ENCODE data around the gene DNAAF2.
A peak's percentile ranks its signal among the peaks of the same experiment; 100 is the strongest.

The DNAAF2 gene

DNA sequence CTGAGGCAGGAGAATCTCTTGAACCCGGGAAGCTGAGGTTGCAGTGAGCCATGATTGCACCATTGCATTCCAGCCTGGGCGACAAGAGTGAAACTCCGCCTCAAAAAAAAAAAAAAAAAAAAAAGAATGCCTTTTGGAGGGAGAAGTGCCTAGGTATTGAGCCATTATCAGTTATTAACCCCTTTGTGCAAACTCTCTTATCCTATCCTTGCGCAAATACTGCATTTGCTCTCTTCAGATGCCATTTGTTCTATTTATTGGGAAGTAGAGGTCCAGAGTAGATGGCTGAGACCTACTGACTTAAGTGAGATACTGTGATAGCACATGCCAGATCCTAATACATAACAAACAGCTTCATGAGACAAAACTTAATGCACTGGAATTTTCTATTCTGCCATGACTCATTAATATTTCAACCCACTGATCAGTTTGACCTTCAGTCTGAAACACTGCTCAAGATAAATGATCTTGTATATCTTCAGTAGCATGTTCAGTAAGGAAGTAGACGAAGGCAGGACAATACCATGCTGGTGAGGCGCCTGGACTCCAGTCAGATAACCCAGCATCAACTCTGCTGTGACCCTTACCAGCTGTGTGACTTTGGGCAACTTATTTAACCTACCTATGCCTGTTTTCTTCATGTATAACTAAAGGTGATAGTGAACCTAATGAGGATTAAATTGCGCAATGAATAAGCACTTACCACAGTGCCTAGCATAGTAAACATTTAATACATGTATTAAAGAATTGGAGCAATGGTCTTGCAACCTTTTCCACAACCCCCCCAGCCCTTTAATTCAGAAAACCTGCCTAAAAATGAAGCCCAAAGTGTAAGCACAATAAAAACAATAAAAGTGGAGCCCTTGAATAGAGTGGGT is 5.7 kb upstream of the DNAAF2 start:
- POLR2A ChIA-PET = no interaction called here
- TF ChIP-seq, protein P1, sequence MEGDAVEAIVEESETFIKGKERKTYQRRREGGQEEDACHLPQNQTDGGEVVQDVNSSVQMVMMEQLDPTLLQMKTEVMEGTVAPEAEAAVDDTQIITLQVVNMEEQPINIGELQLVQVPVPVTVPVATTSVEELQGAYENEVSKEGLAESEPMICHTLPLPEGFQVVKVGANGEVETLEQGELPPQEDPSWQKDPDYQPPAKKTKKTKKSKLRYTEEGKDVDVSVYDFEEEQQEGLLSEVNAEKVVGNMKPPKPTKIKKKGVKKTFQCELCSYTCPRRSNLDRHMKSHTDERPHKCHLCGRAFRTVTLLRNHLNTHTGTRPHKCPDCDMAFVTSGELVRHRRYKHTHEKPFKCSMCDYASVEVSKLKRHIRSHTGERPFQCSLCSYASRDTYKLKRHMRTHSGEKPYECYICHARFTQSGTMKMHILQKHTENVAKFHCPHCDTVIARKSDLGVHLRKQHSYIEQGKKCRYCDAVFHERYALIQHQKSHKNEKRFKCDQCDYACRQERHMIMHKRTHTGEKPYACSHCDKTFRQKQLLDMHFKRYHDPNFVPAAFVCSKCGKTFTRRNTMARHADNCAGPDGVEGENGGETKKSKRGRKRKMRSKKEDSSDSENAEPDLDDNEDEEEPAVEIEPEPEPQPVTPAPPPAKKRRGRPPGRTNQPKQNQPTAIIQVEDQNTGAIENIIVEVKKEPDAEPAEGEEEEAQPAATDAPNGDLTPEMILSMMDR (IDR thresholded peaks at IDR 0.05; ENCODE audit: insufficient read depth, low read length, missing control alignments) = no peak
- no peak for DNase-seq (ENCODE audit: low read depth, low spot score)
- no peak overlapping the region for H3K4me3 ChIP-seq (ENCODE audit: low read depth, low read length)
- CTCF ChIA-PET = interaction anchor here (1.4 to 1.6 kb wide), 2 partner anchors 10 kb away, joined by 3 read pairs; no protein-coding TSS in a partner anchor

DNA sequence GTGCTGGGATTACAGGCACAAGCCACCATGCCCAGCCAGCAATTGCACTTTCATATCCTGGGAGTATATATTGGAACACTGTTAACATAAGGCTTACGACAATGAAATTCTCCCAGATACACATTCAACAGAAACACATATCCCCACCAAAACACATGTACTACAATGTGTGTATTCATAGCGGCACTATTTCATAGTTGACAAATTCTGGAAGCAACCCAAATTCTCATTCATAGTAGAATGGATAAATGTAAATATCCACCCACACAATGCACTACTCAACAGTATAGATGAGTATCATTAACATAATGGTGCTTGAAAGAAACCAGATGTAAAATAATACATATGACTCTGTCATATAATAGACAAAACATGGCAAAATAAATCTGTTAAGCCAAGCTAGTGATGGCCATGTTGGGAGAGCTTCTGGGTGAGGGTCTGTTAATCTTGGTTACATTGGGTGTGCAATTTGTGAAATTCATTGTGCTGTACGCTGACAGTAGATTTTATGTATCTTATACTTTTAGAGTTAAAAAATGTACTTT is 2.6 kb upstream of the DNAAF2 start:
- ChIA-PET POLR2A (interaction anchor here (0.7 kb wide), 1 partner anchor 51 kb away, joined by 3 read pairs; no protein-coding TSS in a partner anchor), CTCF (interaction anchor here (1.7 kb wide), 1 partner anchor 130 kb away, joined by 4 read pairs; the partner anchor contains the start of gene KLHDC2)
- no peak overlapping the region for H3K4me3 ChIP-seq (ENCODE audit: low read depth, low read length)
- TF ChIP-seq, protein P1 (IDR thresholded peaks at IDR 0.05; ENCODE audit: insufficient read depth, low read length, missing control alignments) = no peak
- no peak for DNase-seq (ENCODE audit: low read depth, low spot score)

DNA sequence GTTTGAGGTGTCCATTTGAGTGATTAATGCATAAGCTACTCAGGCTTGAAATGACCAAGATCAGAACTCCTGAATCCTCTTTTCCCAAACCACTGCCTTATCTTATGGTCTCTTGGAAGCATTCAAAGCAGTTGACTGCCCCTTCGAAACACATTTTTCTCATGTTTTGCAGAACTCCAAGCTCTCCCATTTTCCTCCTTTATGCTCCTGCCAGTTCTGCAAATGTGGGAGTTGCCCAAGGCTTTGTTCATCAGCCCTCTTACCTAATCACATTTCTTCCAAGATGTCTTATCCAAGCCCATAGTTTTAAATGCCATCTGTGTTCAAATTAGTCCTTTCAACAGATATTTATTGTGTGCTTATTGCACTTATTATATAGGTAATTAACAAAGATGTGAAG is 1.8 kb upstream of the DNAAF2 start:
- no peak for DNase-seq (ENCODE audit: low read depth, low spot score)
- ChIA-PET CTCF (interaction anchor here (1.7 kb wide), 1 partner anchor 131 kb away, joined by 4 read pairs; the partner anchor contains the start of gene KLHDC2), POLR2A (no interaction called here)
- no peak overlapping the region for H3K4me3 ChIP-seq (ENCODE audit: low read depth, low read length)
- TF ChIP-seq, protein P1 (IDR thresholded peaks at IDR 0.05; ENCODE audit: insufficient read depth, low read length, missing control alignments) = no peak

DNA sequence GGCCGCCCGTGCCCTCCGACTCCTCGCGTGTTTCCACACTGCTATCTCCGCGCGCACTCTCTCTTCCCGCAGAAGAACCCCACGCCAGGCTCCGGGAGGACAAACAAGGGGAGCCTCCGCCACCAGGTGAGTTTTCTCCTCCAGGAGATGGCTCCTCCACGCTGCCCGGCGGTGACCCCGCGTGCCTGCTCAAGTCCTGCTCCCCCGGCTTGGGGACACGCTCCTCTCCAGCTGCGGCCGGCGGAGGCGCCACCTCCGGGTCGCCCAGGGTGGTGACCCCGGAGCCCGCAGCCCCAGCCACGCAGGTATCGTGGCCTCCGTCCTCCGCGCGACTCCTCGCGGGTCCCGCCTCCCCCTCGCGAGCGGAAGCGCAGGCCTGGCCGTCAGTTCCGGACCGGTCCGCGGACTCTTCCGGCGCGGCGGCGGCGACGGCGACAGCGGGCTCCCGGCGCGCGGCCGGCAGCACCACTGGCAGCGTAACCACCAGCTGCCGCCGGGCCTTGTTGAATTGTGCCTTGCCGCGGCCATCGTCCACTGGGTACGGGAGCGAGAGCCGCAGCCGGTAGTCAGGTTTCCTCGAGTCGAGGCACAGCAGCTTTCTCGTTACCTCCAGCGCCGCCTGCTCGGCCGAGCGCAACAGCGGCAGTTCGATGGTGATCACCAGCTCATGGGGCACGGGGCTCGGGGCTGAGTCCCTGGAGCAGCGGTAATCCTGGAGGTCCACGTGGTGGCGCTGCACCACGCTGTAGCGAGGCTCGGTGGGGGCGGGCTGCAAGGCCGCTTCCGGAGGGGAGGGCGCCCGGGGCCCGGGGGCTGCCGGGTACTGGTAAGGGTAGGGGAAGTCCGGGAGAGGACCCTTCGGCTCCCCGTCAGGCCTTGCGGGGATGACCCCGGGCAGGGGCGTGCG is 1.2 kb downstream of the DNAAF2 start:
- ChIA-PET POLR2A (interaction anchor here (1.0 to 2.3 kb wide), 7 partner anchors 9 to 228 kb away, joined by 3 to 23 read pairs (median 5); partner anchors contain the start of genes KLHDC2, MGAT2, NEMF and RPL36AL), CTCF (interaction anchor here (0.6 to 2.6 kb wide), 28 partner anchors 9 to 229 kb away, joined by 3 to 44 read pairs (median 5); partner anchors contain the start of genes KLHDC2, MGAT2, NEMF and RPL36AL)

DNA sequence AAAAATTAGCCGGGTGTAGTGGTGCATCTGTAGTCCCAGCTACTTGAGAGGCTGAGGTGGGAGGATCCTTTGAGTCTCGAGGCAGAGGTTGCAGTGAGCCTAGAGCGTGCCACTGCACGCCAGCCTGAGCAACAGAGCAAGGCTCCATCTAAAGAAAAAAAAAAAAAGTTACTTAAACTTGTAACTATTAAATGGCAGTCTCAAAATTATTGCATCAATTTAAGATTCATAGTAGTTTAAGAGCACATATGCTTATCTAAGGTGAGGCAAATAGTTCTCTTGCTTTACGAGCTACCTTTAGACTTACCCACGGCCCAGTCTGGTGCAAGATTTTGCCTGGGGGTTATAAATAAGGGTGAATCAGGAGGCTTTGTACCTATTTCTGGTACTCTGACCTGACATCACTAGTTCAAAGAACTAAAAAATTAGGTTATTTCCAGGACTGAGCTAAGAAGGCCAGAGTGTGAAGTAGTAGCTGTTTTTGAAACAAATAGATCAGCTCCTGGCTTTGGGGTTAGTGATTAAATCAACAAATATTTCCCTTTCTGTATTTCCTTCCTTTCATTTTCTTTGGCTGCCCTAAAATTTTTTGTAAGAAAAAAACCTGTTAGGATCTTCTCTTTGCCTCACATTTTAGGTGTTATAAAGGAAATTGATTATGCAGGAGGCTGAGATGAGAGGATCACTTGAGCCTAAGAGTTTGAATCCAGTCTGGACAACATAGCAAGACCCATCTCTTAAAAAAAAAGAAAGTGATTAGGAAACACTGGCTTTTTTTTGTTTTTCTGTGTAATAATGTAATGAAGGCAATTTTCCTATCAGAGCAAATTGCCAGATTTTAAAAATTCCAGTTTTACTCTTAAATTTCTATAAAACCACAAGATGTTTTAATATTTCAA is 10.9 kb downstream of the DNAAF2 start:
- DNase-seq (ENCODE audit: low read depth, low spot score) = no peak
- TF ChIP-seq, protein P1 (IDR thresholded peaks at IDR 0.05; ENCODE audit: insufficient read depth, low read length, missing control alignments) = no peak
- ChIA-PET CTCF (interaction anchor here (1.6 to 6.6 kb wide), 4 partner anchors 8 to 163 kb away, joined by 3 to 44 read pairs (median 18); partner anchors contain the start of genes DNAAF2 and RPS29), POLR2A (interaction anchor here (0.6 to 0.9 kb wide), 2 partner anchors 10 to 19 kb away, joined by 3 read pairs; no protein-coding TSS in a partner anchor)
- no peak overlapping the region for H3K4me3 ChIP-seq (ENCODE audit: low read depth, low read length)

More for the DNA sequence above, 1.2 kb downstream of the DNAAF2 start:
- TF ChIP-seq, protein P1 (IDR thresholded peaks at IDR 0.05; ENCODE audit: insufficient read depth, low read length, missing control alignments) = peak; percentile 93
- DNase-seq (ENCODE audit: low read depth, low spot score) = peak; percentile 56
- H3K4me3 ChIP-seq (ENCODE audit: low read depth, low read length) = peak overlapping the region; percentile 81

Data from AG04449 (cell line).